K562 (cell line): ENCODE data around the gene SOS1. TPM values are rescaled to one million over a fixed set of nuclear protein-coding genes. Genes with fewer than 3 reads are reported as not detected.

Experiments used
- ATAC-seq: fragments of 200-7000 bp; cut with Tn5 transposase; 3 replicates; pipeline ENCODE4 v1.9.1; 2020; ENCODE audit warnings: moderate library complexity
- BruUV-seq: library from RNA; stranded (reverse); fragments of 400-500 nt; replicated peaks from 2 replicates; lab custom pipeline; 2021; lab: Mats Ljungman, UMichigan
- CTCF ChIA-PET: fragments of 300-600 bp; formaldehyde crosslinking; extraction: SDS; loops from one replicate; lab custom pipeline; 2021; ENCODE audit warnings: low intra/inter-chr PET ratio; lab: Yijun Ruan, JAX
- POLR2A ChIA-PET: fragments of 300-600, 350-650 bp; sonication (Branson Sonifier 250); formaldehyde crosslinking; extraction: SDS; loops from one replicate; lab custom pipeline; 2021; ENCODE audit warnings: antibody characterized with exemption, inconsistent platforms; lab: Yijun Ruan, JAX
- DNase-seq, 4 experiments: peaks; one replicate each; pipeline versions ENCODE4 v3.0.0 to v3.0.0-alpha.2; 2011 to 2018; ENCODE audit warnings: low spot score in 3 of 4, mixed read lengths in 3 of 4; ENCODE audit errors: extremely low read depth in 1 of 4
- FAIRE-seq: peaks from 2 replicates; lab custom pipeline; 2011; peaks lifted over from hg19 to GRCh38; lab: Jason Lieb, UNC
- H2AFZ ChIP-seq: 2 replicates; pipeline ENCODE4 v1.6.0; 2011; ENCODE audit warnings: low read depth, low read length, control low read depth, inconsistent platforms
- H3K27ac ChIP-seq: fragments of 200-600 bp; 3 replicates; pipeline ENCODE4 v1.8.0; 2011; ENCODE audit warnings: low read depth, mild to moderate bottlenecking, control low read depth, inconsistent platforms, low read length, moderate library complexity, mixed read lengths; ENCODE audit errors: extremely low read depth
- H3K27me3 ChIP-seq, 2 experiments: fragments of 300-600 bp in 1 of 2; 2 replicates in 1 of 2; 3 replicates in 1 of 2; pipeline versions ENCODE4 v1.6.0 to v1.8.0; 2011; ENCODE audit warnings: inconsistent platforms in 2 of 2, low read length in 2 of 2, mild to moderate bottlenecking in 1 of 2, mixed read lengths in 1 of 2, moderate library complexity in 1 of 2; ENCODE audit not compliant: control insufficient read depth in 2 of 2, insufficient read depth in 2 of 2
- H3K36me3 ChIP-seq: fragments of 300-600 bp; 3 replicates; pipeline ENCODE4 v1.8.0; 2011; ENCODE audit warnings: mild to moderate bottlenecking, low read length, inconsistent platforms; ENCODE audit not compliant: control insufficient read depth, insufficient read depth
- H3K4me1 ChIP-seq, 2 experiments: fragments of 200-600 bp in 1 of 2; replicated peaks in 1 of 2; 2 replicates in 1 of 2; 3 replicates in 1 of 2; pipeline versions ENCODE4 v1.5.1 to v1.8.0; 2011; ENCODE audit warnings: inconsistent platforms in 2 of 2, low read length in 2 of 2, mild to moderate bottlenecking in 1 of 2, mixed read lengths in 1 of 2, moderate library complexity in 1 of 2; ENCODE audit not compliant: control insufficient read depth in 2 of 2, insufficient read depth in 2 of 2
- H3K4me2 ChIP-seq: 2 replicates; pipeline ENCODE4 v1.6.1; 2011; ENCODE audit warnings: low read length, control low read depth, inconsistent platforms, mixed read lengths; ENCODE audit not compliant: insufficient read depth
- H3K4me3 ChIP-seq: fragments of 200-600 bp; sonication (generic), shearing (Covaris generic); 2 replicates; pipeline ENCODE4 v1.5.1; 2016; ENCODE audit warnings: control low read depth, inconsistent platforms
- H3K79me2 ChIP-seq: fragments of 200-600 bp; 3 replicates; pipeline ENCODE4 v1.8.0; 2011; ENCODE audit warnings: low read length, inconsistent platforms; ENCODE audit not compliant: control insufficient read depth, insufficient read depth
- H3K9ac ChIP-seq, 2 experiments: 2 replicates each; pipeline versions ENCODE4 v1.6.0 to v1.6.1; 2011; ENCODE audit warnings: low read depth in 2 of 2, low read length in 2 of 2, control low read depth in 1 of 2, inconsistent platforms in 1 of 2, mild to moderate bottlenecking in 1 of 2, mixed read lengths in 1 of 2; ENCODE audit not compliant: insufficient read depth in 1 of 2
- H3K9me1 ChIP-seq: one replicate; pipeline ENCODE4 v1.6.0; 2011; ENCODE audit warnings: inconsistent platforms, mild to moderate bottlenecking, low read length, moderate library complexity; ENCODE audit not compliant: control insufficient read depth, insufficient read depth
- H3K9me3 ChIP-seq: replicated peaks from 2 replicates; pipeline ENCODE4 v1.5.1; 2011; ENCODE audit warnings: low read depth, low read length, inconsistent platforms; ENCODE audit not compliant: control insufficient read depth, insufficient read depth
- H4K20me1 ChIP-seq: replicated peaks from 2 replicates; pipeline ENCODE4 v1.6.1; 2011; ENCODE audit warnings: low read length, inconsistent platforms, mixed read lengths; ENCODE audit not compliant: control insufficient read depth, insufficient read depth
- DIDO1 ChIP-seq: fragments of 450-650 bp; IDR thresholded peaks from 2 replicates; pipeline ENCODE4 v1.6.1; 2016; ENCODE audit warnings: low read depth, missing biosample characterization, missing genetic modification characterization
- IFI16 ChIP-seq: fragments of 250-450 bp; sonication (Bioruptor Pico); IDR thresholded peaks from 2 replicates; pipeline ENCODE4 v2.1.2; 2022; ENCODE audit warnings: mild to moderate bottlenecking, inconsistent platforms
- MECOM ChIP-seq: fragments of 250-450 bp; sonication (Bioruptor Pico); IDR thresholded peaks from 2 replicates; pipeline ENCODE4 v1.8.0; 2022; ENCODE audit warnings: inconsistent platforms
- POLR2A ChIP-seq: fragments of 450-650 bp; conservative IDR thresholded peaks from 2 replicates; pipeline ENCODE4 v1.6.1; 2016
- RBFOX2 ChIP-seq: fragments of 200-400 bp; formaldehyde crosslinking; IDR thresholded peaks from 2 replicates; pipeline ENCODE4 v1.6.1; 2017; ENCODE audit warnings: low read depth, mild to moderate bottlenecking, low read length, moderate library complexity
- SFPQ ChIP-seq: fragments of 200-400 bp; formaldehyde crosslinking; IDR thresholded peaks from 2 replicates; pipeline ENCODE4 v1.6.1; 2017; ENCODE audit warnings: mild to moderate bottlenecking, low read depth, low read length, moderate library complexity
- SMC3 ChIP-seq: conservative IDR thresholded peaks from 2 replicates; pipeline ENCODE4 v1.6.1; 2011; ENCODE audit warnings: low read depth, low read length, improper control_type of control experiment; ENCODE audit not compliant: insufficient read depth
- XRCC4 ChIP-seq: IDR thresholded peaks from one replicate; pipeline ENCODE4 v1.6.1; 2011; ENCODE audit not compliant: insufficient read depth, insufficient read length; ENCODE audit errors: extremely low read depth
- ZBTB1 ChIP-seq: sonication (generic); formaldehyde crosslinking; IDR thresholded peaks from 2 replicates; pipeline ENCODE4 v1.8.1; 2023; ENCODE audit warnings: missing genetic modification reagents, low read depth, mild to moderate bottlenecking, borderline replicate concordance
- ZNF280B ChIP-seq: fragments of 250-450 bp; sonication (Bioruptor Pico); IDR thresholded peaks from 2 replicates; pipeline ENCODE4 v1.5.1; 2021; ENCODE audit warnings: mild to moderate bottlenecking
- ZNF41 ChIP-seq: fragments of 250-450 bp; sonication (Bioruptor Pico); conservative IDR thresholded peaks from 2 replicates; pipeline ENCODE4 v1.4.0; 2020; ENCODE audit warnings: mild to moderate bottlenecking
- ZNF445 ChIP-seq: fragments of 250-450 bp; sonication (Bioruptor Pico); IDR thresholded peaks from 2 replicates; pipeline ENCODE4 v1.4.0; 2020; ENCODE audit warnings: low read depth, mild to moderate bottlenecking, moderate library complexity
- WGBS: fragments of 100-300 bp; shearing (Covaris generic); methylation state at CpG from one replicate; pipeline ENCODE4 v1.1.6; 2016; ENCODE audit warnings: low coverage, mixed read lengths; ENCODE audit not compliant: insufficient coverage; ENCODE audit errors: missing lambda C conversion rate; 5-methylcytosine and 5-hydroxymethylcytosine counted together
- in situ Hi-C: fragments of 300-500 bp; cut with MboI; formaldehyde crosslinking; loops from 4 replicates; pipeline ENCODE4 v1.15.0; 2018; ENCODE audit warnings: inconsistent platforms, mixed read lengths
- intact Hi-C: fragments of 100-400 bp; cut with micrococcal nuclease; formaldehyde crosslinking; loops from 2 replicates; pipeline ENCODE4 v1.14.2; 2022
- polyA plus RNA-seq, 8 experiments: library from polyadenylated mRNA; depleted of rRNA in 4 of 8; stranded (reverse) in 5 of 8; unstranded in 3 of 8; fragments of >200 nt; fragmentation: Nextera tagmentation in 2 of 8; fragmentation: Illumina TruSeq in 1 of 8; extraction: Ambion mirVana in 2 of 8; extraction: Trizol in 1 of 8; gene quantifications; 2 replicates each; pipeline versions ENCODE4 v1.2.1 to v1.2.3, GENCODE V29; 2011 to 2014; ENCODE audit warnings: inconsistent platforms in 1 of 8, missing spikeins in 1 of 8
- total RNA-seq, 7 experiments: library from RNA; depleted of rRNA in 6 of 7; stranded (reverse); fragments of >200 nt in 6 of 7; fragmentation: Illumina TruSeq in 2 of 7; extraction: Trizol in 2 of 7; gene quantifications; 2 replicates each; pipeline versions ENCODE4 v1.2.1 to v1.2.3, GENCODE V29; 2011 to 2021; ENCODE audit warnings: low replicate concordance in 1 of 7

The SOS1 gene
- total and polyA plus RNA-seq, 9 of the 15 experiments (the other 6 are each of a cell fraction or from before 2014, with no cell fraction given), result 2.5 to 27.1 (median 16.3) TPM

- ChIA-PET CTCF (no interaction called here), POLR2A (no interaction called here)
- in situ Hi-C loops, result no loop called here
- Histone ChIP-seq H3K9me3 (no peaks in the 10 kb centered on the region), H3K4me1 (no peaks in the 10 kb centered on the region), H2AFZ (no peak overlapping the region)
- 0% methylated on average over 2 of the region's 2 CpGs for WGBS
- TF ChIP-seq XRCC4, result no peak
- TF ChIP-seq ZNF445 (CRISPR knock-in tag), result no peak
- TF ChIP-seq, all 486 proteins: peak for 0
- no peak for ATAC-seq
- Histone ChIP-seq H3K79me2 (no peaks in the 10 kb centered on the region), H3K9me1 (no peaks in the 10 kb centered on the region), H3K9ac (no peak overlapping the region), H3K27ac (no peak overlapping the region), H3K27me3 (peaks cover 35% of the 10 kb centered on the region in 2 experiments; a peak in 4 of 5 replicates), H3K4me2 (no peak overlapping the region), H4K20me1 (no peaks in the 10 kb centered on the region), H3K4me3 (no peak overlapping the region), H3K36me3 (no peaks in the 10 kb centered on the region)
- no TSS peak for BruUV-seq
- no peak for FAIRE-seq
- no peak for DNase-seq
- intact Hi-C loops, result no loop called here
Measured at GRCh38 chr2:38968021-38968420, 152.8 kb downstream of the SOS1 start.

GRCh38 chr2:38966678-38967077, 154.2 kb downstream of the SOS1 start:
- Histone ChIP-seq H3K9ac (no peak overlapping the region), H4K20me1 (no peaks in the 10 kb centered on the region), H3K9me1 (no peaks in the 10 kb centered on the region), H3K27me3 (peaks cover 35 to 36% of the 10 kb centered on the region in 2 experiments; a peak in 4 of 5 replicates), H3K4me3 (no peak overlapping the region), H3K79me2 (no peaks in the 10 kb centered on the region), H2AFZ (no peak overlapping the region), H3K27ac (no peak overlapping the region), H3K36me3 (no peaks in the 10 kb centered on the region), H3K9me3 (no peaks in the 10 kb centered on the region), H3K4me1 (no peaks in the 10 kb centered on the region), H3K4me2 (no peak overlapping the region)
- POLR2A ChIA-PET, result no interaction called here
- CTCF ChIA-PET, result no interaction called here
- no TSS peak for BruUV-seq
- ATAC-seq (no peak; the same call in 1 of the 3 replicates), FAIRE-seq (no peak), DNase-seq (no peak)
- intact Hi-C loops (no loop called here), in situ Hi-C loops (no loop called here)
- 9% methylated on average over 1 of the region's 1 CpG for whole genome bisulfite sequencing
- TF ChIP-seq RBFOX2 (no peak), SMC3 (no peak), POLR2A (no peak), ZNF41 (CRISPR knock-in tag) (no peak), MECOM (CRISPR knock-in tag) (no peak), DIDO1 (tag) (no peak), IFI16 (CRISPR knock-in tag) (no peak), SFPQ (no peak), ZBTB1 (CRISPR knock-in tag) (no peak), ZNF280B (no peak)
